Astrocyte (in vitro differentiated cells and primary cell): ENCODE results near the gene JUN. TPM values are rescaled to one million over a fixed set of nuclear protein-coding genes. Genes with fewer than 3 reads are reported as not detected.
A peak's percentile ranks its signal among the peaks of the same experiment; 100 is the strongest.

Source experiments
- DNase-seq: peaks from one replicate; pipeline ENCODE4 v3.0.0-alpha.2; 2010; ENCODE audit warnings: low read depth
- FAIRE-seq: peaks from 2 replicates; lab custom pipeline; 2011; peaks lifted over from hg19 to GRCh38; lab: Jason Lieb, UNC
- H2AFZ ChIP-seq: 2 replicates; pipeline ENCODE4 v1.6.0; 2012; ENCODE audit warnings: low read depth, low read length, inconsistent platforms
- H3K27ac ChIP-seq: 2 replicates; pipeline ENCODE4 v1.5.1; 2011; ENCODE audit warnings: low read depth, low read length, inconsistent platforms
- H3K27me3 ChIP-seq: 2 replicates; pipeline ENCODE4 v1.6.0; 2011; ENCODE audit warnings: low read length, inconsistent platforms; ENCODE audit not compliant: insufficient read depth
- H3K36me3 ChIP-seq: 2 replicates; pipeline ENCODE4 v1.5.1; 2011; ENCODE audit warnings: low read length, inconsistent platforms; ENCODE audit not compliant: insufficient read depth
- H3K4me1 ChIP-seq: 2 replicates; pipeline ENCODE4 v1.5.1; 2011; ENCODE audit warnings: low read length, inconsistent platforms; ENCODE audit not compliant: insufficient read depth
- H3K4me2 ChIP-seq: 2 replicates; pipeline ENCODE4 v1.6.0; 2012; ENCODE audit warnings: low read length, inconsistent platforms
- H3K4me3 ChIP-seq: 2 replicates; pipeline ENCODE4 v1.5.1; 2011; ENCODE audit warnings: low read depth, mild to moderate bottlenecking, low read length, inconsistent platforms; ENCODE audit not compliant: insufficient read depth
- H3K79me2 ChIP-seq: 2 replicates; pipeline ENCODE4 v1.6.0; 2012; ENCODE audit warnings: mild to moderate bottlenecking, low read length, inconsistent platforms; ENCODE audit not compliant: insufficient read depth
- H3K9ac ChIP-seq: 2 replicates; pipeline ENCODE4 v1.6.0; 2012; ENCODE audit warnings: mild to moderate bottlenecking, low read length, inconsistent platforms
- H3K9me3 ChIP-seq: 2 replicates; pipeline ENCODE4 v1.5.1; 2012; ENCODE audit warnings: low read depth, mild to moderate bottlenecking, low read length, inconsistent platforms; ENCODE audit not compliant: insufficient read depth
- H4K20me1 ChIP-seq: 2 replicates; pipeline ENCODE4 v1.6.0; 2012; ENCODE audit warnings: low read length, inconsistent platforms; ENCODE audit not compliant: insufficient read depth
- H3K27ac Mint-ChIP-seq: one replicate; pipeline ENCODE4 v1.8.0; 2021; ENCODE audit warnings: mild to moderate bottlenecking, mixed read lengths; ENCODE audit not compliant: unreplicated experiment
- H3K27me3 Mint-ChIP-seq: one replicate; pipeline ENCODE4 v1.8.0; 2021; ENCODE audit warnings: low read depth, mixed read lengths; ENCODE audit not compliant: unreplicated experiment
- H3K36me3 Mint-ChIP-seq: one replicate; pipeline ENCODE4 v1.8.0; 2021; ENCODE audit warnings: low read depth, mixed read lengths; ENCODE audit not compliant: unreplicated experiment
- H3K4me1 Mint-ChIP-seq: one replicate; pipeline ENCODE4 v1.8.0; 2021; ENCODE audit warnings: low read depth, mixed read lengths; ENCODE audit not compliant: unreplicated experiment
- H3K4me3 Mint-ChIP-seq: one replicate; pipeline ENCODE4 v1.8.0; 2021; ENCODE audit warnings: mild to moderate bottlenecking, moderate library complexity, mixed read lengths; ENCODE audit not compliant: unreplicated experiment
- H3K9me3 Mint-ChIP-seq: one replicate; pipeline ENCODE4 v1.8.0; 2021; ENCODE audit warnings: mild to moderate bottlenecking, mixed read lengths; ENCODE audit not compliant: unreplicated experiment
- CTCF ChIP-seq: IDR thresholded peaks from 2 replicates; pipeline ENCODE4 v1.5.1; 2011; ENCODE audit warnings: low read depth, mild to moderate bottlenecking, inconsistent platforms, low read length, moderate library complexity; ENCODE audit not compliant: insufficient read depth
- EZH2 ChIP-seq: IDR thresholded peaks from 2 replicates; pipeline ENCODE4 v1.6.1; 2012; ENCODE audit warnings: mild to moderate bottlenecking, low read length, inconsistent platforms; ENCODE audit not compliant: insufficient read depth
- total RNA-seq: library from RNA; stranded (reverse); gene quantifications from 2 replicates; pipeline ENCODE4 v1.2.1, GENCODE V29; 2021

JUN gene
- total RNA-seq, 1 donor from 2014 or later, result 101 TPM

- peaks cover 22% of the 10 kb centered on the region for H3K4me1 Mint-ChIP-seq
- no peak for FAIRE-seq
- TF ChIP-seq CTCF, result no peak
- no peak for TF ChIP-seq EZH2
Observed at GRCh38 chr1:58768191-58768731, 15.6 kb downstream of the JUN start.

GRCh38 chr1:58767143-58767542 lies 16.7 kb downstream of the JUN start:
- H3K4me3 Mint-ChIP-seq, result no peak overlapping the region
- no peak overlapping the region for H3K27ac Mint-ChIP-seq
- Histone ChIP-seq H3K4me1 (peaks cover 32% of the 10 kb centered on the region), H3K27ac (no peak overlapping the region), H4K20me1 (no peaks in the 10 kb centered on the region), H3K27me3 (no peaks in the 10 kb centered on the region), H3K4me2 (no peak overlapping the region), H3K4me3 (no peak overlapping the region), H3K36me3 (no peaks in the 10 kb centered on the region), H3K79me2 (no peaks in the 10 kb centered on the region), H3K9me3 (no peaks in the 10 kb centered on the region), H2AFZ (no peak overlapping the region), H3K9ac (no peak overlapping the region)
- H3K4me1 Mint-ChIP-seq, result peaks cover 28% of the 10 kb centered on the region
- no peak for TF ChIP-seq CTCF
- no peak for TF ChIP-seq EZH2
- no peaks in the 10 kb centered on the region for H3K9me3 Mint-ChIP-seq
- DNase-seq (no peak), FAIRE-seq (no peak)
- no peaks in the 10 kb centered on the region for H3K36me3 Mint-ChIP-seq
- no peaks in the 10 kb centered on the region for H3K27me3 Mint-ChIP-seq

More at GRCh38 chr1:58768191-58768731, 15.6 kb downstream of the JUN start:
- Mint-ChIP-seq H3K27me3 (no peaks in the 10 kb centered on the region), H3K4me3 (no peak overlapping the region), H3K9me3 (no peaks in the 10 kb centered on the region), H3K36me3 (no peaks in the 10 kb centered on the region), H3K27ac (no peak overlapping the region)
- Histone ChIP-seq H3K36me3 (no peaks in the 10 kb centered on the region), H3K4me1 (peaks cover 24% of the 10 kb centered on the region), H2AFZ (no peak overlapping the region), H3K9ac (no peak overlapping the region), H3K4me3 (no peak overlapping the region), H3K27me3 (no peaks in the 10 kb centered on the region), H3K4me2 (no peak overlapping the region), H3K9me3 (no peaks in the 10 kb centered on the region), H3K27ac (no peak overlapping the region), H3K79me2 (no peaks in the 10 kb centered on the region), H4K20me1 (no peaks in the 10 kb centered on the region)
- DNase-seq, result no peak

- TF ChIP-seq EZH2 (no peak), CTCF (no peak)
- H3K4me3 ChIP-seq, result no peak overlapping the region
- no peaks in the 10 kb centered on the region for H4K20me1 ChIP-seq
- no peak for DNase-seq
- no peak overlapping the region for H3K4me2 ChIP-seq
- no peak for FAIRE-seq
- no peak overlapping the region for H3K27ac Mint-ChIP-seq
- H2AFZ ChIP-seq, result no peak overlapping the region
- no peaks in the 10 kb centered on the region for H3K27me3 Mint-ChIP-seq
- no peak overlapping the region for H3K4me3 Mint-ChIP-seq
- H3K36me3 ChIP-seq, result no peaks in the 10 kb centered on the region
- H3K79me2 ChIP-seq, result no peaks in the 10 kb centered on the region
- no peaks in the 10 kb centered on the region for H3K9me3 ChIP-seq
- no peaks in the 10 kb centered on the region for H3K27me3 ChIP-seq
- no peaks in the 10 kb centered on the region for H3K9me3 Mint-ChIP-seq
- no peaks in the 10 kb centered on the region for H3K36me3 Mint-ChIP-seq
- peaks cover 28% of the 10 kb centered on the region for H3K4me1 Mint-ChIP-seq
- H3K4me1 ChIP-seq, result peaks cover 37% of the 10 kb centered on the region
- peak overlapping the region; percentile 95 for H3K27ac ChIP-seq
- H3K9ac ChIP-seq, result no peak overlapping the region
Observed at GRCh38 chr1:58765441-58765840, 18.4 kb downstream of the JUN start.
